HTERT RPE-1 (cell line): ENCODE data around the gene PACS2.
"Not testable (repeated sequence)": the region's sequence is repeated elsewhere in the genome, so short reads cannot be mapped to it uniquely, and the experiment has no call there.

Experiments
- in situ Hi-C: fragments of 300-500 bp; cut with MboI; formaldehyde crosslinking; loops from 4 replicates; pipeline ENCODE4 v1.14.3; 2020; ENCODE audit warnings: low sequenced_read_pairs

PACS2 gene

GRCh38 chr14:105287249-105288102 lies 27.1 kb upstream of the PACS2 start:
- in situ Hi-C loops: no loop called here

- in situ Hi-C loops: not testable (repeated sequence)
Measured at GRCh38 chr14:105288936-105289335, 25.6 kb upstream of the PACS2 start.

GRCh38 chr14:105290621-105291346 lies 23.8 kb upstream of the PACS2 start:
- in situ Hi-C loops: no loop called here

GRCh38 chr14:105292826-105293711 lies 21.5 kb upstream of the PACS2 start:
- in situ Hi-C loops: no loop called here

GRCh38 chr14:105294142-105294597 lies 20.4 kb upstream of the PACS2 start:
- in situ Hi-C loops: no loop called here

GRCh38 chr14:105297311-105297710 lies 17.2 kb upstream of the PACS2 start:
- in situ Hi-C loops: not testable (repeated sequence)

GRCh38 chr14:105299654-105300541 lies 14.7 kb upstream of the PACS2 start:
- in situ Hi-C loops: no loop called here

GRCh38 chr14:105300542-105301102 lies 13.9 kb upstream of the PACS2 start, which contains the start of gene BRF1:
Gene BRF1 (minus strand): TSS chr14:105301001. CDS start chr14:105300629, 372 bp downstream.
- in situ Hi-C loops: no loop called here

- in situ Hi-C loops: no loop called here
Measured at GRCh38 chr14:105301103-105301914, 13.2 kb upstream of the PACS2 start.

GRCh38 chr14:105301915-105302249 lies 12.7 kb upstream of the PACS2 start:
- in situ Hi-C loops: not testable (repeated sequence)

- in situ Hi-C loops: no loop called here
Measured at GRCh38 chr14:105303949-105304348, 10.6 kb upstream of the PACS2 start.

- in situ Hi-C loops: no loop called here
Measured at GRCh38 chr14:105304565-105304964, 10.0 kb upstream of the PACS2 start.

GRCh38 chr14:105305345-105305744 lies 9.2 kb upstream of the PACS2 start:
- in situ Hi-C loops: no loop called here

- in situ Hi-C loops: no loop called here
Measured at GRCh38 chr14:105305791-105306190, 8.8 kb upstream of the PACS2 start.

GRCh38 chr14:105307052-105307727 lies 7.4 kb upstream of the PACS2 start:
- in situ Hi-C loops: no loop called here

GRCh38 chr14:105309371-105309770 lies 5.2 kb upstream of the PACS2 start:
- in situ Hi-C loops: no loop called here

GRCh38 chr14:105311838-105312237 lies 2.7 kb upstream of the PACS2 start:
- in situ Hi-C loops: no loop called here

GRCh38 chr14:105312973-105313372 lies 1.6 kb upstream of the PACS2 start:
- in situ Hi-C loops: no loop called here
